K562 (cell line): ENCODE measurements around the gene USP20. TPM values are rescaled to one million over a fixed set of nuclear protein-coding genes. Genes with fewer than 3 reads are reported as not detected.
A peak's percentile ranks its signal among the peaks of the same experiment; 100 is the strongest.

ENCODE experiments used
- E2F1 ChIP-seq: sonication (generic); formaldehyde crosslinking; IDR thresholded peaks from 2 replicates; pipeline ENCODE4 v1.8.1; 2023; ENCODE audit warnings: mild to moderate bottlenecking, missing genetic modification reagents, moderate library complexity
- E2F5 ChIP-seq: sonication (generic); formaldehyde crosslinking; IDR thresholded peaks from 2 replicates; pipeline ENCODE4 v1.8.0; 2022; ENCODE audit warnings: mild to moderate bottlenecking, missing genetic modification reagents
- POU5F1 ChIP-seq: fragments of 150-350 bp; IDR thresholded peaks from 2 replicates; pipeline ENCODE4 v1.6.1; 2014; ENCODE audit warnings: borderline replicate concordance, low read length, low read depth, mild to moderate bottlenecking; ENCODE audit not compliant: partially characterized antibody
- PTBP1 ChIP-seq: fragments of 200-400 bp; formaldehyde crosslinking; IDR thresholded peaks from 2 replicates; pipeline ENCODE4 v1.6.1; 2017; ENCODE audit warnings: low read depth, low read length
- RREB1 ChIP-seq: fragments of 250-450 bp; sonication (Bioruptor Pico); IDR thresholded peaks from 2 replicates; pipeline ENCODE4 v1.4.0; 2020
- SMAD3 ChIP-seq: fragments of 450-650 bp; formaldehyde crosslinking; conservative IDR thresholded peaks from 2 replicates; pipeline ENCODE4 v1.4.0; 2020; ENCODE audit warnings: mild to moderate bottlenecking
- ZNF165 ChIP-seq: fragments of 250-450 bp; sonication (Bioruptor Pico); IDR thresholded peaks from 2 replicates; pipeline ENCODE4 v1.4.0; 2020; ENCODE audit warnings: borderline replicate concordance
- ZNF318 ChIP-seq, 2 experiments: fragments of 450-650 bp; IDR thresholded peaks; 2 replicates each; pipeline ENCODE4 v1.6.1; 2016; ENCODE audit warnings: mild to moderate bottlenecking in 2 of 2, borderline replicate concordance in 1 of 2, low read depth in 1 of 2, moderate library complexity in 1 of 2
- polyA plus RNA-seq, 8 experiments: library from polyadenylated mRNA; depleted of rRNA in 4 of 8; stranded (reverse) in 5 of 8; unstranded in 3 of 8; fragments of >200 nt; fragmentation: Nextera tagmentation in 2 of 8; fragmentation: Illumina TruSeq in 1 of 8; extraction: Ambion mirVana in 2 of 8; extraction: Trizol in 1 of 8; gene quantifications; 2 replicates each; pipeline versions ENCODE4 v1.2.1 to v1.2.3, GENCODE V29; 2011 to 2014; ENCODE audit warnings: inconsistent platforms in 1 of 8, missing spikeins in 1 of 8
- total RNA-seq, 7 experiments: library from RNA; depleted of rRNA in 6 of 7; stranded (reverse); fragments of >200 nt in 6 of 7; fragmentation: Illumina TruSeq in 2 of 7; extraction: Trizol in 2 of 7; gene quantifications; 2 replicates each; pipeline versions ENCODE4 v1.2.1 to v1.2.3, GENCODE V29; 2011 to 2021; ENCODE audit warnings: low replicate concordance in 1 of 7

USP20 gene
- total and polyA plus RNA-seq, 9 of the 15 experiments (the other 6 are each of a cell fraction or from before 2014, with no cell fraction given) = 1.9 to 136 (median 49.1) TPM

GRCh38 chr9:129885018-129885669, 49.9 kb downstream of the USP20 start (continued):
- peak; percentile 91; the same call in 1 of the 2 replicates for TF ChIP-seq RREB1 (CRISPR knock-in tag)
- TF ChIP-seq E2F1 (CRISPR knock-in tag) = no peak
- TF ChIP-seq SMAD3 = peak; percentile 32; the same call in 1 of the 2 replicates
- TF ChIP-seq PTBP1 = no peak
- TF ChIP-seq E2F5 = no peak
- no peak for TF ChIP-seq ZNF318 (IDR thresholded peaks at IDR 0.05; ENCODE audit: borderline replicate concordance in 1 of 2, low read depth in 1 of 2)
- TF ChIP-seq ZNF165 (CRISPR knock-in tag) = peak; percentile 84
- no peak for TF ChIP-seq POU5F1
